HG02610 (cell line): ENCODE data around the gene EN1.

Experiments used
- ATAC-seq: cut with Tn5 transposase; IDR thresholded peaks from one replicate; pipeline ENCODE4 v1.9.1; 2021; ENCODE audit warnings: mild to moderate bottlenecking, moderate library complexity; ENCODE audit not compliant: unreplicated experiment

The EN1 gene

DNA sequence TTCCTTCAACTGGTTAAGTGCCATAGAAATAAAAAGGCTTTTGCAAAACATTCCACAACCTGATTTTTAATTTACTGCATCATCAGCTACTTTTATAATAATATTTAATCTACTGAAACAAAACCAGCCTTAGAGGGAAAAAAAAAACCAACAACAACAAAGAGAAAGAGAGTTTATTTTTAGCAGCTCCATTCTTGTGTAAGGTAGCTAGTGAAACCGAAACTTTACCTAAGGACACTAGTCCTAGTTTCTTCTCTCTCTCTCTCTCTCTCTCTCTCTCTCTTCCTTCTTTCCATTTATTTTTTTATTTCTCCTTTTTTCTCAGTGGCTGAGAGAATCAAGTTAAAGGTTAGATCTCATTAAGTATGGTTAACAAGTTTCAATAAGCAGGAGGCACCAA is 21.4 kb downstream of the EN1 start:
- no peak for ATAC-seq

- no peak for ATAC-seq
These were observed 23.8 kb downstream of the EN1 start for GRCh38 chr2:118823633-118824032.

DNA sequence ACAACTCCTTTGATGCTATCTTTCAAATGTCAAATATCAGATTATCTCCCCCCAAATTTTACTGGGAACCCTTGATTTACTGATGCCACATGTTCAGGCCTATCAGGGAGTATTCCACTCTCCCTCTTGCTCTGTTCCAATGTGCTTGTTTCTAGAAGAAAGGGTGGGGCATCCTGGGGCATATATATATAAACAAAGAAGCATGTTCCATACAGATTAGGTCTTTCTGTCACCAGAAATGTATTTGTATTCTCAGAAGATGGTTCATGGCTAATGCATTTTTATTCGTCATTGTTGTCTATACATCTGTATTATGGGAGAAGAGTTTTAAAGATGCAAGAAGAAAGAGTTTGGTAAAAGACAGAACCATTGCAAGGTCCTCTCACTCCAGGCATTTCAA is 24.9 kb downstream of the EN1 start:
- ATAC-seq = no peak

DNA sequence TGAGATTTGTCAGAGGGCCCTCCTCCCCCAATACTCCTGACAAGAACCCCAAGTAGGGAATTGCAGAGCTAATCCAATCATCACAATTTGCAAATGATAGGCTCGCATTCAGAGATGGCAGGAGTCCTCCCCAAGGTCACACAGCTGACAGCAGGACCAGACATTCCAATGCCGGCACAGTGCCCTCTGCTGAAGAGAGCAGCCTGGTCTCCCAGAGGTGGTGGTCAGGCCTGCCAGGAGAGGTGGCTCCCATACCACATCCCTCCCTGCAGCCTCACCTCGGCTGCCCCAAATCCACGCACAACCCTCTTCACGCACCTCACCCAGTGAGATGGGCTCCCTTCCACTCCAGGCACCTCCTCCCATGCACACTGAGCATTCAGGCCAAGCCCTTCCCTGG is 25.4 kb downstream of the EN1 start:
- ATAC-seq = no peak

GRCh38 chr2:118817469-118817868 is 30.0 kb downstream of the EN1 start:
- ATAC-seq = no peak

DNA sequence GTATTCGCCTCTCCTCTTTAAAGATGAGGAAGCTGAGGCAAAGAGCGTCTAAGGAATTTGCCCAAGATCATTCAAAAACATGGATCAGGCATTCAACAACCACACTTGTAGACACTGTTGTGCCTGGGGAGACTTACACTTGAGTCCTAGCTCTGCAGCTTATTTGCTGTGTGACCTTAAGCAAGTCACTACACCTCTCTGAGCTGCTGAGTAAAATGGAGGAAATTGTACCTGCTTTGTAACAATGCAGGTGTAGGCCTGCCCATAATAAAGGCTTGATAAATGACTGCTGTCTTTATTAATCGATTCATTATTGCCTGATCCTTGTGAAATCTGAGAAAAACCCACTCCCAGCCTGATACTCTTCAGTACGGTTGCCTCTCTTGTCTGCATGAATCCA is 30.8 kb downstream of the EN1 start:
- ATAC-seq = no peak

GRCh38 chr2:118815731-118816130 is 31.7 kb downstream of the EN1 start:
- no peak for ATAC-seq

DNA sequence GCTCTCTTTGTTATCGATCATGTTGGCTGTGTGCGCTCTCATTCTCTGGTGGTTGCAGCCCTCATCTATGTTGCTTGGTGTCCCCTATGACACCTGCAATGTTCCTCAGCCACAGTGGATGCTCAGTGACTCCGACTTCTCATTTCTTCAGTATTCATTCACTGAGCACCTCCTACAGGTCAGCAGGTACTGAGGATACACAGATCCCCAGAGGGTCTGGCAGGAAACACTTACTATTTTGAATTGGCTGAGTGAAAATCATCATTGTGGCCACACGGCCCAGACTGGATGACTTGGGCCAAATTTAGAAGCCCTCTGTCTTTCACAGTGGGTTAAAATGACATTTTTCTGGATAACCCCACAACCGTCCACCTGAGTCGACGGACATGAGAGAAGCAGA is 32.1 kb downstream of the EN1 start:
- ATAC-seq = no peak

DNA sequence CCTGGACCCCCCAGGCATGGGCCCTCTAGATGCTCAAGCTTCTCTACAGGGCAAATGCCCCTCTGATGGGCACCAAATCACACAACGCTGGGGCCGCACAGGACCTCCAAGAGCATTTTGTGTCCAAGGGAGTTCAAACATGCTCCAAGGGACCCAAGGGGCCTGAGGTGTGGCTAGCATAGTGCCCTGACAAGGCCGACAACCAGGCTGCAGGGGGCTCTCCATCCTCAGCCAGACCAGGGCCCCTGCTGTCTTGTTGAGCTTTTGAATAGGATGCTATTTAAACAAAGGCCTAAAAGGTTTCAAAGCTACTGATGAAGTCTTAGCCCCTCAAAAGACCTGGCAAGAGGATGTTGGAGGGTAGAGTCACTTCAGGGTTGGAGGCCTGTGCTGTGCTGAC is 33.1 kb downstream of the EN1 start:
- no peak for ATAC-seq

- no peak for ATAC-seq
These were observed 33.7 kb downstream of the EN1 start for GRCh38 chr2:118813601-118814339.

GRCh38 chr2:118813111-118813510 is 34.3 kb downstream of the EN1 start:
- no peak for ATAC-seq

DNA sequence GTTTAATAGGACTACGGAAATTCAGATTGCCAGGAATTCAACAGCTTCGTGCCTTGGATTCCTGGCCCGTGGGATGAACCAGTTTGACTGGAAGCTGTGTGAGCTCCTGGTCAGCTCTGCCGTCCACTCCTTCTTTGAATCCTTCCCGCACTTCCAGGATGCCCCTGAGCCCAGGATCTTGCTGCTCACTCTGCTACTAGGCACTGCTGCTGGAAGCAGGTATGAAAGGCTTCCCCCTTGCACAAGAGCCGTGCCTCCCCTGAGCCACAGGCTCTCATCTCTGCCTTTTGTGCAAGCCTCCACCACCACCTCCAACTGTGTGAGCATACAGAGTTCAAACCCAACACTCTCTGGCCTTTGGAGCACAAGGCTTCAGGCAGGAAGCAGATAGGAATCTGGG is 34.9 kb downstream of the EN1 start:
- no peak for ATAC-seq

DNA sequence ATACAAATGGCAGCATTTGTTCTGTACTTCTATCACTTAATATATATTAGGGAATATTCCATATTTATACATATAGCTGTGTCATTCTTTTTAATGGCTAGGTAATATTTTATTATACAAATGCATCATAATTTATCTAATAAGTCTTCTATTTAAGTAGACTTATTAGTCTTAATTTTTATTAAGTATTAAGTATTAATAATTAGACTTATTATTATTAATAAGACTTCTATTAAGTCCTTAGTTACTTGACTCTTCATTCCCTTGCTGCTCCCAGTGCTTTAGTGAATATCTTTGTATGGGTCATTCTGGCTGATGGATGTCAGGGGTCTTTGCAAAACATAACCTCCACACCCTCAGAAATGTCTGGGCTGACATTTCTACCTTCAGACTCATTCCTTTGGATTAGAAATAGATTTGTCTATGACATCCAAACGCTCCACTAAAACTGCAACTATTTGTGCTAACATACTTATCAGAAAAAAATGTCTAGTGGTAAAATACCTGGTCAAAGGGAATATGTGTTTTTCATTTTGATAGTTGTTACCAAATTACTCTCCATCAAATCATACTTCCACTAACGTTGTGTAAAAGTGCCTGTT is 35.8 kb downstream of the EN1 start:
- no peak for ATAC-seq

- no peak for ATAC-seq
These were observed 36.7 kb downstream of the EN1 start for GRCh38 chr2:118810766-118811165.

DNA sequence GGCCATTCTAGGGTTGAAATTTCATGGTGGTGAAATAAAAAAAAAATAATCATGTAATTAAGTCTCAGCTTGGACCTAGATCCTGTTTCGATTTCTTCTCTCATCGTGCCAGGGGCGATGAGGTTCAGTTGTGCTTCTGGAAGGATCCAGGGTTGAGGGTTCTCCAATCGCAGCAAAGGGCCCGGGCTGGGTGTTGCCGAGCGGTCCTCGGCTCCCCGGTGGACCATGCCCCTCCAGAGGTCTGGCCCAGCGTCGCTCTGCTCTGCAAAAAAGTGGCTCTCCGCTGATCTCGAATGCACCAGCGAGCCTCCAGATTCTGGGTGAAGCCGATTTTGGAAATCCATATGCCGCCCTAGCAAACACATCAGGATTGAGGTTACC is 39.0 kb downstream of the EN1 start:
- ATAC-seq = no peak

DNA sequence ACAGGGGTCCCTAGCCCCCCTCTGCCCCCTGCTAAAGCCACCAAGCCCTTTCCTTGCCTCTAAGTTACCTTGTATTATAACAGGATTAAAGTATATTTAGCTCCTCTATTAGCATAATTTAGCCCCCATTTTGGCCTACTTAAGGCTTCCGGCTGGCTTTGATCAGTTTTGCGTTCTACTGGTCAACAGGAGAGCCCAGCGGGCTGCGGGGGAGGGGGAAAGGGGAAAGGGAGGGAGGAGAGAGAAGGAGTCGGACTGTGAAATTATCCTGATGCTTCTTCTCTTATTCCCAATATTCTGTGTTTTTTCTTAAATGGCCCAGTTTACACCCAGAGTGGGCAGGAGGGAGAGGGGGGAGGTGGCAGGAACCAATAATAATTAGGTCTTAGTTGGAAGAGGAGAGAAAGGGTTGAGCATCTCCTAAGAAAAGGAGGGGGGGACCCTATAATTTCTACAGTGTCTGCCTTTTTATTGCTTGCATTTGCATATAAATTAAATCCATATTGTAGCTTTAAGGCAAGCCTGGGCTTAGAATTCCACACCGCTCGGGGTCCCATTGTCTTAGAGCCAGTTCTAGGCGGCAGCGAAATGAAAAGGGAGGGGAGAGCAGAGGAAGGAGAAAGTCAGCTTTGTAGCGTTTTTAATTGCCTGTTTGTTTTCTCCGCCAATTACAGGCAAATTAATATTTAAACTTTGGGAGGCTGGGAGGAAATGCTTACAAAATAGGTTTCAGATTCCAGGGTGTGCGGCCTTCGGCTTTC is 39.6 kb downstream of the EN1 start:
- ATAC-seq = no peak

GRCh38 chr2:118806797-118807667 is 40.4 kb downstream of the EN1 start:
- ATAC-seq = no peak

- no peak for ATAC-seq
These were observed 42.3 kb downstream of the EN1 start for GRCh38 chr2:118805064-118805690.

- no peak for ATAC-seq
These were observed 44.4 kb downstream of the EN1 start for GRCh38 chr2:118803012-118803411.

GRCh38 chr2:118801151-118801550 is 46.3 kb downstream of the EN1 start:
- no peak for ATAC-seq

DNA sequence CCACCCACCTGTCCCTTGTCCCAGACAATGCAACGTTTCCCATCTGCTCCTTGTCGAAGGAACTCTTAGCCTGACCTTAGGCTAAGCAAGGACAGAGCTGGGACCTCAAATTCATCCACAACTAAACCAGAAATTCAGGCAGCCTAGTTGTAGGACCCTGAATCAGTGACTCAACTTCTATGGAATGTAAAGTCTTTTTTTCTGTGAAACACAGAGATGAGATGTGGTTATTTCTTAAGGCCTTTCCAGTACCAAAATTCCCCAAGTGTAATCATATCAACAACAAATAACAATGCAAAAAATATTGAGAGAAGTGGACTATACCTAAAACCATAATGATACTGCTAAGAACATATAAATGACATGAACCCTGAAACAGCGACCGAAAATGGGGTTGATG is 46.7 kb downstream of the EN1 start:
- no peak for ATAC-seq
